ENCODE measurements around the gene GEMIN7. TPM values are rescaled to one million over a fixed set of nuclear protein-coding genes. Genes with fewer than 3 reads are reported as not detected.

The GEMIN7 gene
- total RNA-seq, 1 experiment from 2014 or later, result 46.0 TPM

GRCh38 chr19:45030825-45031224, 48.2 kb upstream of the GEMIN7 start:
- no peak overlapping the region for H3K27ac Mint-ChIP-seq
- H3K9ac ChIP-seq (ENCODE audit: extremely low read depth, insufficient read length, low read length), result no peak overlapping the region
- no peak overlapping the region for H3K27ac ChIP-seq (ENCODE audit: insufficient read length, low read depth, low read length)
- no CpG with 5 or more reads among the region's 6 CpGs for WGBS (ENCODE audit: extremely low coverage, insufficient read length, low lambda C conversion rate)
- no peak overlapping the region for H2BK5ac ChIP-seq (ENCODE audit: insufficient read length, low read length)
- no peak overlapping the region for H3K4me3 Mint-ChIP-seq
- H4K91ac ChIP-seq (ENCODE audit: insufficient read length, low read depth, low read length), result no peak overlapping the region
- no peak overlapping the region for H3K23ac ChIP-seq (ENCODE audit: insufficient read length, low read depth, low read length)
- H3K27me3 Mint-ChIP-seq (ENCODE audit: low read depth), result no peaks in the 10 kb centered on the region
- H2BK12ac ChIP-seq (ENCODE audit: insufficient read length, low read depth, low read length), result no peak overlapping the region
- no peak overlapping the region for H2BK20ac ChIP-seq (ENCODE audit: low read depth, low read length, poor library complexity, severe bottlenecking)
- DNase-seq, result no peak
- H3K9me3 Mint-ChIP-seq, result peaks cover 0 to 3% of the 10 kb centered on the region in 2 experiments; a peak in 2 of 5 replicates
- no peaks in the 10 kb centered on the region for H3K23me2 ChIP-seq (ENCODE audit: insufficient read length, low read depth, low read length, poor library complexity, severe bottlenecking)
- H3K56ac ChIP-seq (ENCODE audit: insufficient read length, low read depth, low read length), result no peak overlapping the region
- H3K4me1 Mint-ChIP-seq, result no peaks in the 10 kb centered on the region
- no peaks in the 10 kb centered on the region for H3K79me2 ChIP-seq (ENCODE audit: insufficient read depth, low read length)
- H3K4me1 ChIP-seq (ENCODE audit: insufficient read depth, low read length), result no peaks in the 10 kb centered on the region
- H3K36me3 Mint-ChIP-seq (ENCODE audit: insufficient read depth in 1 of 3, low read depth in 3 of 3), result peaks cover 5 to 44% (median 29%) of the 10 kb centered on the region in 3 experiments; a peak in 6 of 7 replicates
- H3K79me1 ChIP-seq (ENCODE audit: insufficient read depth, low read depth, low read length, poor library complexity, severe bottlenecking), result no peaks in the 10 kb centered on the region
- H3K27me3 ChIP-seq (ENCODE audit: insufficient read depth, low read length), result no peaks in the 10 kb centered on the region
- no peak overlapping the region for H4K5ac ChIP-seq (ENCODE audit: insufficient read length, low read depth, low read length)
- H3K4ac ChIP-seq (ENCODE audit: low read depth, low read length), result no peak overlapping the region
- H4K20me1 ChIP-seq (ENCODE audit: control insufficient read depth, insufficient read depth, insufficient read length), result no peaks in the 10 kb centered on the region
- no peak for TF ChIP-seq CTCF (conservative IDR thresholded peaks at IDR 0.05)
- no peak overlapping the region for H4K8ac ChIP-seq (replicated peaks; ENCODE audit: insufficient read length, low read depth, low read length)
- no peak overlapping the region for H2AFZ ChIP-seq (ENCODE audit: low read length)
- H3K4me2 ChIP-seq (ENCODE audit: insufficient read depth, insufficient read length, low read length), result no peak overlapping the region
- no peak overlapping the region for H2AK5ac ChIP-seq (ENCODE audit: insufficient read length, low read length)
- H2BK120ac ChIP-seq (ENCODE audit: low read depth, low read length, poor library complexity, severe bottlenecking), result no peak overlapping the region
- H3K14ac ChIP-seq (ENCODE audit: insufficient read depth, low read length), result no peak overlapping the region
- H3K9me3 ChIP-seq (ENCODE audit: control insufficient read depth, low read depth, low read length), result no peaks in the 10 kb centered on the region
- H3K18ac ChIP-seq (ENCODE audit: insufficient read length, low read depth, low read length), result no peak overlapping the region
- no peak overlapping the region for H2BK15ac ChIP-seq (ENCODE audit: low read depth, low read length)
- H3T11ph ChIP-seq (ENCODE audit: low read length), result no peak overlapping the region

All from H9 (cell line).